HEK293T (cell line): ENCODE results near the gene CKB.

Experiments used
- ARNT ChIP-seq: fragments of 450-650 bp; IDR thresholded peaks from 2 replicates; pipeline ENCODE4 v1.6.1; 2017; ENCODE audit warnings: mild to moderate bottlenecking
- BHLHE40 ChIP-seq: fragments of 450-650 bp; IDR thresholded peaks from 2 replicates; pipeline ENCODE4 v1.6.1; 2016; ENCODE audit warnings: mild to moderate bottlenecking, moderate library complexity, borderline replicate concordance
- ELF4 ChIP-seq: fragments of 450-650 bp; IDR thresholded peaks from 2 replicates; pipeline ENCODE4 v1.6.1; 2017; ENCODE audit warnings: antibody characterized with exemption
- FOXA1 ChIP-seq: fragments of 450-650 bp; IDR thresholded peaks from 2 replicates; pipeline ENCODE4 v1.6.1; 2016; ENCODE audit warnings: mild to moderate bottlenecking
- FOXK2 ChIP-seq: fragments of 450-650 bp; IDR thresholded peaks from 2 replicates; pipeline ENCODE4 v1.6.1; 2016; ENCODE audit warnings: mild to moderate bottlenecking
- FOXM1 ChIP-seq: fragments of 450-650 bp; IDR thresholded peaks from 2 replicates; pipeline ENCODE4 v1.6.1; 2017; ENCODE audit warnings: mild to moderate bottlenecking, borderline replicate concordance
- HDGF ChIP-seq: fragments of 450-650 bp; IDR thresholded peaks from 2 replicates; pipeline ENCODE4 v1.6.1; 2017; ENCODE audit warnings: antibody characterized with exemption, borderline replicate concordance
- LEF1 ChIP-seq: fragments of 450-650 bp; IDR thresholded peaks from 2 replicates; pipeline ENCODE4 v1.6.1; 2017; ENCODE audit warnings: mild to moderate bottlenecking, borderline replicate concordance
- NFRKB ChIP-seq: fragments of 450-650 bp; IDR thresholded peaks from 2 replicates; pipeline ENCODE4 v1.6.1; 2016; ENCODE audit warnings: mild to moderate bottlenecking, moderate library complexity
- PKNOX1 ChIP-seq: fragments of 450-650 bp; IDR thresholded peaks from 2 replicates; pipeline ENCODE4 v1.6.1; 2016
- SP1 ChIP-seq: fragments of 450-650 bp; IDR thresholded peaks from 2 replicates; pipeline ENCODE4 v1.6.1; 2017
- SUZ12 ChIP-seq: fragments of 450-650 bp; IDR thresholded peaks from 2 replicates; pipeline ENCODE4 v1.6.1; 2016; ENCODE audit warnings: mild to moderate bottlenecking
- TARDBP ChIP-seq: fragments of 450-650 bp; IDR thresholded peaks from 2 replicates; pipeline ENCODE4 v1.6.1; 2016
- ZNF384 ChIP-seq: fragments of 450-650 bp; IDR thresholded peaks from 2 replicates; pipeline ENCODE4 v1.6.1; 2016

- TF ChIP-seq BHLHE40 (no peak), SP1 (no peak), ZNF384 (no peak), SUZ12 (no peak), FOXM1 (no peak), HDGF (no peak), ARNT (no peak), FOXA1 (no peak), TARDBP (no peak), PKNOX1 (no peak), NFRKB (no peak), ELF4 (no peak), FOXK2 (no peak), LEF1 (no peak)
Observed at GRCh38 chr14:103569408-103569807, 46.8 kb upstream of the CKB start.
